Ovary (tissue), 9 donors: ENCODE data around the gene PDS5A. TPM values are rescaled to one million over a fixed set of nuclear protein-coding genes. Genes with fewer than 3 reads are reported as not detected.
"Not testable (repeated sequence)": the region's sequence is repeated elsewhere in the genome, so short reads cannot be mapped to it uniquely, and the experiment has no call there.

ENCODE experiments used
- DNase-seq, 5 donors: peaks; one replicate each; pipeline ENCODE4 v3.0.0-alpha.2; 2019 to 2020
- H3K27ac ChIP-seq, 2 donors: fragments of 200-600 bp; one replicate each; pipeline versions ENCODE4 v1.5.1 to v1.8.0; 2019 to 2022
- H3K27me3 ChIP-seq: fragments of 200-600 bp; one replicate; pipeline ENCODE4 v1.8.0; 2022
- H3K36me3 ChIP-seq: fragments of 200-600 bp; sonication (generic); one replicate; pipeline ENCODE4 v1.5.1; 2019
- H3K4me1 ChIP-seq: one replicate; pipeline ENCODE4 v1.8.1; 2013; ENCODE audit warnings: mild to moderate bottlenecking, moderate library complexity; ENCODE audit not compliant: insufficient read depth
- H3K4me3 ChIP-seq: fragments of 200-600 bp; sonication (generic); one replicate; pipeline ENCODE4 v1.5.1; 2017
- H3K9me3 ChIP-seq, 2 donors: fragments of 200-600 bp in 1 of 2; sonication (generic) in 1 of 2; one replicate each; pipeline versions ENCODE4 v1.5.1 to v1.8.1; 2013 to 2019; ENCODE audit warnings: mild to moderate bottlenecking in 1 of 2, moderate library complexity in 1 of 2
- CTCF ChIP-seq, 3 donors: fragments of 450-650 bp in 2 of 3; fragments of 200-600 bp in 1 of 3; IDR thresholded peaks; one replicate each; pipeline versions ENCODE4 v1.5.1 to v1.8.0; 2016 to 2022; ENCODE audit warnings: antibody characterized with exemption in 3 of 3, mild to moderate bottlenecking in 1 of 3
- EP300 ChIP-seq: sonication (generic); formaldehyde crosslinking; IDR thresholded peaks from one replicate; pipeline ENCODE4 v1.6.1; 2017; ENCODE audit warnings: antibody characterized with exemption
- POLR2A ChIP-seq: fragments of 450-650 bp; IDR thresholded peaks from one replicate; pipeline ENCODE4 v1.6.1; 2017; ENCODE audit warnings: antibody characterized with exemption, mild to moderate bottlenecking, moderate library complexity
- WGBS, 3 donors: extraction: QIAGEN DNeasy Blood & Tissue Kit in 1 of 3; methylation state at CpG; one replicate each; pipeline versions ENCODE4 v1.1.5 to v1.1.7; 2013 to 2017; 5-methylcytosine and 5-hydroxymethylcytosine counted together
- intact Hi-C, 4 donors: fragments of 100-400 bp; cut with DNase I; formaldehyde crosslinking; loops; one replicate each; pipeline versions ENCODE4 v1.11.0 to v1.15.1; 2022 to 2023
- polyA plus RNA-seq, 2 donors: library from polyadenylated mRNA; stranded (reverse); fragments of 200-250 nt in 1 of 2; fragments of 350-450 nt in 1 of 2; fragmentation: Illumina TruSeq in 1 of 2; extraction: RNeasy Lipid Tissue Mini Kit (QIAGEN cat#74804) in 1 of 2; gene quantifications; one replicate each; pipeline ENCODE4 v1.2.3, GENCODE V29; 2013 to 2014
- total RNA-seq, 7 donors: library from RNA; depleted of rRNA in 2 of 7; stranded (reverse); fragments of >200 nt in 2 of 7; fragmentation: NEBNext Ultra II Directional in 3 of 7; extraction: Animal tissue kit (Norgen Biotek cat#: 25700) in 3 of 7; gene quantifications; one replicate each; pipeline versions ENCODE4 v1.1.0 to v1.2.4, GENCODE V29; 2016 to 2023
- donor health status: DM: no; HTN: no; CAD: no; lungs with moderate emphysema.
- donor health status: DM: no; HTN: no; CAD: no.
- donor health status: Bipolar disorder and iron deficiency.
- donor health status: DM: yes; HTN: yes; CAD: no.
- donor health status: DM: no; HTN: no; CAD: no.
- donor health status: DM: yes; HTN: yes; CAD: no.

Gene PDS5A
- total and polyA plus RNA-seq, 9 donors, result 20.9 to 68.8 (median 60.4) TPM

DNA sequence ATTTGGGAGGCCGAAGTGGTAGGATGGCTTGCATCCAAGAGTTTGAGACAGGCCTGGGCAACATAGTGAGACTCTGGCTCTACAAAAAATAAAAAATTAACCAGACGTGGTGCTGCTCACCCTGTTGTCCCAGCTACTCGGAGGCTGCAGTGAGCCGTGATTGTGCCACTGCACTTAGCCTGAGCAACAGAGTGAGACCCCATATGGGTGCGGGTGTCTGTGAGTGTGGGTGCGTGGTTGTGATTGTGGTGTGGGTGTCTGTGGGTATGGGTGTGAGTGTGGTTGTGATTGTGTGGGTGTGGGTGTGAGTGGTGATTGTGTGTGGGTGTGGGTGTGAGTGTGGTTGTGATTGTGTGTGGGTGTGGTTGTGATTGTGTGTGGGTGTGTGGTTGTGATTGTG, 165.2 kb downstream of the PDS5A start:
- no peak for TF ChIP-seq POLR2A
- no peak for TF ChIP-seq EP300
- TF ChIP-seq CTCF (IDR thresholded peaks at IDR 0.05), result no peak
- WGBS, 3 donors, result 63 to 66% (median 65%) methylated on average over 6 of the region's 6 CpGs
- H3K27me3 ChIP-seq, result no peaks in the 10 kb centered on the region
- no peak overlapping the region for H3K27ac ChIP-seq
- H3K9me3 ChIP-seq, result peaks cover 0 to 4% of the 10 kb centered on the region in 2 donors
- no peaks in the 10 kb centered on the region for H3K4me1 ChIP-seq
- DNase-seq, result no peak
- no peaks in the 10 kb centered on the region for H3K36me3 ChIP-seq
- no peak overlapping the region for H3K4me3 ChIP-seq
- intact Hi-C loops, result no loop called here

DNA sequence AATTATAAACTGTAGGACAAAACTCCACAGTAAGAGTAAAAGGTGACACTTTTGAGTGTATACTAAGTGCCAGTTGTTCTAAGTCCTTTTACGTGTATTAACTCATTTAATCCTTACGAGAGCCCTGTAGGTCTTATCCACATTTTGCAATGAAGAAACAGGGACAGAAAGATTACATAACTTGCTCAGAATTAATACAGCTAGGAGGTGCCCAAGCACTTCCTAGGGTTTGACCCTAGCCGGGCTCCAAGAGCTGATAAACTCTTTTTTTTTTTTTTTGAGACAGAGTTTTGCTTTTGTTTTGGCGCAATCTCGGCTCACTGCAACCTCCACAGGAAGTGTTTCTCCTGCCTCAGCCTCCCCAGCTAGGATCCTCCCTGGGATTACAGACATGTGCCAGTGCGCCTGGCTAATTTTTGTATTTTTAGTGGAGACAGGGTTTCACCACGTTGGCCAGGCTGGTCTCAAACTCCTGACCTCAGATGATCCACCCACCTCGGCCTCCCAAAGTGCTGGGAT, 169.4 kb downstream of the PDS5A start:
- Histone ChIP-seq H3K9me3 (peaks cover 0 to 4% of the 10 kb centered on the region in 2 donors), H3K36me3 (no peaks in the 10 kb centered on the region), H3K27me3 (no peaks in the 10 kb centered on the region), H3K4me3 (no peak overlapping the region), H3K27ac (no peak overlapping the region), H3K4me1 (no peaks in the 10 kb centered on the region)
- no peak for DNase-seq
- intact Hi-C loops, result no loop called here
- no peak for TF ChIP-seq POLR2A
- no peak for TF ChIP-seq CTCF (IDR thresholded peaks at IDR 0.05)
- no peak for TF ChIP-seq EP300
- 66 to 78% (median 75%) methylated on average over 8 of the region's 8 CpGs for WGBS, 3 donors

- no peak for DNase-seq
- 80 to 91% (median 84%) methylated on average over 4 of the region's 4 CpGs for WGBS, 3 donors
- Histone ChIP-seq H3K4me1 (no peaks in the 10 kb centered on the region), H3K4me3 (no peak overlapping the region), H3K36me3 (no peaks in the 10 kb centered on the region), H3K27ac (no peak overlapping the region), H3K27me3 (no peaks in the 10 kb centered on the region), H3K9me3 (no peaks in the 10 kb centered on the region)
- intact Hi-C loops, result no loop called here
- TF ChIP-seq EP300 (no peak), CTCF (IDR thresholded peaks at IDR 0.05) (no peak), POLR2A (no peak)
Observed at GRCh38 chr4:39802005-39802404, 175.7 kb downstream of the PDS5A start.

- H3K9me3 ChIP-seq, H3K27me3 ChIP-seq, intact Hi-C loops, H3K36me3 ChIP-seq, H3K4me1 ChIP-seq, DNase-seq, H3K27ac ChIP-seq, H3K4me3 ChIP-seq: not testable (repeated sequence)
- WGBS, 3 donors, result 89 to 92% (median 89%) methylated on average over 13 of the region's 13 CpGs
Observed at GRCh38 chr4:39792976-39793375, 184.7 kb downstream of the PDS5A start.

GRCh38 chr4:39792529-39792928, 185.2 kb downstream of the PDS5A start:
- TF ChIP-seq CTCF (IDR thresholded peaks at IDR 0.05) (no peak), POLR2A (no peak), EP300 (no peak)
- no peaks in the 10 kb centered on the region for H3K9me3 ChIP-seq
- DNase-seq, result no peak
- no peaks in the 10 kb centered on the region for H3K27me3 ChIP-seq
- intact Hi-C loops, result no loop called here
- no peaks in the 10 kb centered on the region for H3K36me3 ChIP-seq
- H3K4me1 ChIP-seq, result no peaks in the 10 kb centered on the region
- no peak overlapping the region for H3K4me3 ChIP-seq
- WGBS, 3 donors, result 87 to 95% (median 95%) methylated on average over 3 of the region's 3 CpGs
- no peak overlapping the region for H3K27ac ChIP-seq
